Measurements from ENCODE around the gene ATF6B.

- TF ChIP-seq, protein P1, sequence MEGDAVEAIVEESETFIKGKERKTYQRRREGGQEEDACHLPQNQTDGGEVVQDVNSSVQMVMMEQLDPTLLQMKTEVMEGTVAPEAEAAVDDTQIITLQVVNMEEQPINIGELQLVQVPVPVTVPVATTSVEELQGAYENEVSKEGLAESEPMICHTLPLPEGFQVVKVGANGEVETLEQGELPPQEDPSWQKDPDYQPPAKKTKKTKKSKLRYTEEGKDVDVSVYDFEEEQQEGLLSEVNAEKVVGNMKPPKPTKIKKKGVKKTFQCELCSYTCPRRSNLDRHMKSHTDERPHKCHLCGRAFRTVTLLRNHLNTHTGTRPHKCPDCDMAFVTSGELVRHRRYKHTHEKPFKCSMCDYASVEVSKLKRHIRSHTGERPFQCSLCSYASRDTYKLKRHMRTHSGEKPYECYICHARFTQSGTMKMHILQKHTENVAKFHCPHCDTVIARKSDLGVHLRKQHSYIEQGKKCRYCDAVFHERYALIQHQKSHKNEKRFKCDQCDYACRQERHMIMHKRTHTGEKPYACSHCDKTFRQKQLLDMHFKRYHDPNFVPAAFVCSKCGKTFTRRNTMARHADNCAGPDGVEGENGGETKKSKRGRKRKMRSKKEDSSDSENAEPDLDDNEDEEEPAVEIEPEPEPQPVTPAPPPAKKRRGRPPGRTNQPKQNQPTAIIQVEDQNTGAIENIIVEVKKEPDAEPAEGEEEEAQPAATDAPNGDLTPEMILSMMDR (conservative IDR thresholded peaks at IDR 0.05), result no peak
- TF ChIP-seq EZH2 (IDR thresholded peaks at IDR 0.05; ENCODE audit: low read depth), result no peak
Observed at GRCh38 chr6:32139590-32139989, 11.5 kb upstream of the ATF6B start.

Measured in PC-9 (cell line).